H9 (cell line): Measurements from ENCODE around the gene SLC2A11. TPM values are rescaled to one million over a fixed set of nuclear protein-coding genes. Genes with fewer than 3 reads are reported as not detected.

Source experiments
- DNase-seq: peaks from one replicate; pipeline ENCODE4 v3.0.0-alpha.2; 2017
- H2AFZ ChIP-seq: one replicate; pipeline ENCODE4 v1.6.1; 2013; ENCODE audit warnings: mild to moderate bottlenecking, low read length, control low read depth, moderate library complexity
- H2AK5ac ChIP-seq: 2 replicates; pipeline ENCODE4 v1.6.1; 2013; ENCODE audit warnings: low read length, control low read depth, mixed read lengths; ENCODE audit not compliant: insufficient read length
- H2BK120ac ChIP-seq: one replicate; pipeline ENCODE4 v1.6.1; 2013; ENCODE audit warnings: low read depth, mild to moderate bottlenecking, low read length, control low read depth, inconsistent platforms; ENCODE audit not compliant: poor library complexity, severe bottlenecking
- H2BK12ac ChIP-seq: 2 replicates; pipeline ENCODE4 v1.6.1; 2013; ENCODE audit warnings: low read length, control low read depth, mixed read lengths, low read depth; ENCODE audit not compliant: insufficient read length
- H2BK15ac ChIP-seq: 2 replicates; pipeline ENCODE4 v1.6.1; 2013; ENCODE audit warnings: low read depth, low read length, control low read depth
- H2BK20ac ChIP-seq: one replicate; pipeline ENCODE4 v1.6.1; 2013; ENCODE audit warnings: low read depth, mild to moderate bottlenecking, low read length, control low read depth, inconsistent platforms; ENCODE audit not compliant: poor library complexity, severe bottlenecking
- H2BK5ac ChIP-seq: 2 replicates; pipeline ENCODE4 v1.6.1; 2013; ENCODE audit warnings: low read length, control low read depth, mixed read lengths; ENCODE audit not compliant: insufficient read length
- H3K14ac ChIP-seq: 2 replicates; pipeline ENCODE4 v1.6.1; 2013; ENCODE audit warnings: low read length, control low read depth; ENCODE audit not compliant: insufficient read depth
- H3K18ac ChIP-seq: 2 replicates; pipeline ENCODE4 v1.6.1; 2013; ENCODE audit warnings: low read depth, mild to moderate bottlenecking, mixed read lengths, low read length, control low read depth; ENCODE audit not compliant: insufficient read length
- H3K23ac ChIP-seq: 2 replicates; pipeline ENCODE4 v1.6.1; 2013; ENCODE audit warnings: low read length, control low read depth, mixed read lengths, low read depth; ENCODE audit not compliant: insufficient read length
- H3K23me2 ChIP-seq: 2 replicates; pipeline ENCODE4 v1.6.1; 2013; ENCODE audit warnings: low read depth, mild to moderate bottlenecking, mixed read lengths, low read length, control low read depth; ENCODE audit not compliant: insufficient read length, poor library complexity, severe bottlenecking
- H3K27ac ChIP-seq: 2 replicates; pipeline ENCODE4 v1.5.1; 2013; ENCODE audit warnings: low read length, control low read depth, mixed read lengths, low read depth; ENCODE audit not compliant: insufficient read length
- H3K27me3 ChIP-seq: 2 replicates; pipeline ENCODE4 v1.6.1; 2013; ENCODE audit warnings: low read length, control low read depth, inconsistent platforms; ENCODE audit not compliant: insufficient read depth
- H3K4ac ChIP-seq: 2 replicates; pipeline ENCODE4 v1.6.1; 2013; ENCODE audit warnings: low read depth, mild to moderate bottlenecking, control low read depth, inconsistent platforms, low read length, moderate library complexity
- H3K4me1 ChIP-seq: 2 replicates; pipeline ENCODE4 v1.6.1; 2013; ENCODE audit warnings: low read length, control low read depth, inconsistent platforms; ENCODE audit not compliant: insufficient read depth
- H3K4me2 ChIP-seq: 2 replicates; pipeline ENCODE4 v1.6.1; 2013; ENCODE audit warnings: low read length, control low read depth, mixed read lengths; ENCODE audit not compliant: insufficient read length, insufficient read depth
- H3K56ac ChIP-seq: 2 replicates; pipeline ENCODE4 v1.6.1; 2013; ENCODE audit warnings: low read depth, mild to moderate bottlenecking, mixed read lengths, low read length, control low read depth; ENCODE audit not compliant: insufficient read length
- H3K79me1 ChIP-seq: 2 replicates; pipeline ENCODE4 v1.6.1; 2013; ENCODE audit warnings: low read depth, mild to moderate bottlenecking, moderate library complexity, low read length, control low read depth, inconsistent platforms; ENCODE audit not compliant: insufficient read depth, poor library complexity, severe bottlenecking
- H3K79me2 ChIP-seq: 2 replicates; pipeline ENCODE4 v1.6.1; 2013; ENCODE audit warnings: low read length, control low read depth, inconsistent platforms; ENCODE audit not compliant: insufficient read depth
- H3K9ac ChIP-seq: 2 replicates; pipeline ENCODE4 v1.6.1; 2013; ENCODE audit warnings: low read length, control low read depth, mixed read lengths; ENCODE audit not compliant: insufficient read length; ENCODE audit errors: extremely low read depth
- H3K9me3 ChIP-seq: one replicate; pipeline ENCODE4 v1.6.1; 2013; ENCODE audit warnings: low read depth, low read length, inconsistent platforms; ENCODE audit not compliant: control insufficient read depth
- H3T11ph ChIP-seq: one replicate; pipeline ENCODE4 v1.6.1; 2013; ENCODE audit warnings: mild to moderate bottlenecking, low read length, control low read depth, inconsistent platforms
- H4K20me1 ChIP-seq: one replicate; pipeline ENCODE4 v1.6.1; 2013; ENCODE audit not compliant: control insufficient read depth, insufficient read length, insufficient read depth
- H4K5ac ChIP-seq: 2 replicates; pipeline ENCODE4 v1.6.1; 2013; ENCODE audit warnings: low read depth, mild to moderate bottlenecking, mixed read lengths, low read length, control low read depth; ENCODE audit not compliant: insufficient read length
- H4K8ac ChIP-seq: replicated peaks from 2 replicates; pipeline ENCODE4 v1.6.1; 2013; ENCODE audit warnings: low read length, control low read depth, mixed read lengths, low read depth; ENCODE audit not compliant: insufficient read length
- H4K91ac ChIP-seq: 2 replicates; pipeline ENCODE4 v1.6.1; 2013; ENCODE audit warnings: low read depth, mild to moderate bottlenecking, moderate library complexity, mixed read lengths, low read length, control low read depth; ENCODE audit not compliant: insufficient read length
- H3K27ac Mint-ChIP-seq, 3 experiments: 2 replicates in 2 of 3; 3 replicates in 1 of 3; pipeline ENCODE4 v1.8.0; 2020 to 2021; ENCODE audit warnings: mixed read lengths in 3 of 3, mild to moderate bottlenecking in 1 of 3, moderate library complexity in 1 of 3
- H3K27me3 Mint-ChIP-seq: 2 replicates; pipeline ENCODE4 v1.8.0; 2021; ENCODE audit warnings: low read depth, mild to moderate bottlenecking, moderate library complexity, mixed read lengths
- H3K36me3 Mint-ChIP-seq, 3 experiments: 2 replicates in 2 of 3; 3 replicates in 1 of 3; pipeline ENCODE4 v1.8.0; 2020 to 2021; ENCODE audit warnings: low read depth in 3 of 3, mixed read lengths in 3 of 3; ENCODE audit not compliant: insufficient read depth in 1 of 3
- H3K4me1 Mint-ChIP-seq, 2 experiments: 2 replicates each; pipeline ENCODE4 v1.8.0; 2020; ENCODE audit warnings: mixed read lengths in 2 of 2
- H3K4me3 Mint-ChIP-seq, 2 experiments: 2 replicates in 1 of 2; 3 replicates in 1 of 2; pipeline ENCODE4 v1.8.0; 2020 to 2021; ENCODE audit warnings: mild to moderate bottlenecking in 2 of 2, mixed read lengths in 2 of 2, moderate library complexity in 1 of 2
- H3K9me3 Mint-ChIP-seq, 2 experiments: 2 replicates in 1 of 2; 3 replicates in 1 of 2; pipeline ENCODE4 v1.8.0; 2020; ENCODE audit warnings: mild to moderate bottlenecking in 2 of 2, mixed read lengths in 2 of 2, moderate library complexity in 1 of 2
- CTCF ChIP-seq: fragments of 200-600 bp; sonication (generic); conservative IDR thresholded peaks from 3 replicates; pipeline ENCODE4 v1.8.0; 2021; ENCODE audit warnings: antibody characterized with exemption, mild to moderate bottlenecking
- WGBS: extraction: QIAGEN DNeasy Blood & Tissue Kit; methylation state at CpG from one replicate; pipeline ENCODE4 v1.1.7; 2013; ENCODE audit warnings: missing lambda C conversion rate, low lambda C conversion rate, mixed read lengths; ENCODE audit not compliant: insufficient read length; ENCODE audit errors: extremely low coverage; 5-methylcytosine and 5-hydroxymethylcytosine counted together
- total RNA-seq: library from RNA; stranded (reverse); gene quantifications from 2 replicates; pipeline ENCODE4 v1.2.1, GENCODE V29; 2021

Gene SLC2A11
- total RNA-seq, 1 experiment from 2014 or later = 15.0 TPM

GRCh38 chr22:23892130-23892529 lies 34.5 kb downstream of the SLC2A11 start:
- Histone ChIP-seq H3K27me3 (no peaks in the 10 kb centered on the region; the same call in 1 of the 2 replicates), H2BK5ac (no peak overlapping the region), H3K23me2 (peaks cover 8% of the 10 kb centered on the region), H3K4me2 (no peak overlapping the region), H3K27ac (no peak overlapping the region), H3K4ac (no peak overlapping the region), H3K9me3 (no peaks in the 10 kb centered on the region), H3K18ac (no peak overlapping the region), H2BK20ac (no peak overlapping the region), H3T11ph (no peak overlapping the region), H3K14ac (no peak overlapping the region), H2BK15ac (no peak overlapping the region), H3K9ac (no peak overlapping the region), H4K5ac (no peak overlapping the region), H4K20me1 (no peaks in the 10 kb centered on the region), H2AFZ (no peak overlapping the region), H3K23ac (no peak overlapping the region), H2BK12ac (no peak overlapping the region), H3K56ac (no peak overlapping the region), H4K91ac (no peak overlapping the region), H3K79me1 (peaks cover 6% of the 10 kb centered on the region), H3K79me2 (no peaks in the 10 kb centered on the region), H3K4me1 (peaks cover 3% of the 10 kb centered on the region; the same call in 1 of the 2 replicates), H2BK120ac (no peak overlapping the region), H2AK5ac (no peak overlapping the region), H4K8ac (no peak overlapping the region)
- peaks cover 20% of the 10 kb centered on the region for H3K27me3 Mint-ChIP-seq
- H3K9me3 Mint-ChIP-seq = peaks cover 14 to 18% of the 10 kb centered on the region in 2 experiments
- no peak overlapping the region for H3K27ac Mint-ChIP-seq
- no peak for TF ChIP-seq CTCF
- H3K4me3 Mint-ChIP-seq = no peak overlapping the region
- peaks cover 26 to 37% (median 29%) of the 10 kb centered on the region in 3 experiments for H3K36me3 Mint-ChIP-seq
- H3K4me1 Mint-ChIP-seq = peaks cover 33 to 45% of the 10 kb centered on the region in 2 experiments
- DNase-seq = no peak
- no CpG with 5 or more reads among the region's 2 CpGs for WGBS
